Measurements from ENCODE around the gene BRIP1. TPM values are rescaled to one million over a fixed set of nuclear protein-coding genes. Genes with fewer than 3 reads are reported as not detected.

BRIP1 gene
- total RNA-seq: 1.7 and 2.0 TPM in 2 replicates

DNA sequence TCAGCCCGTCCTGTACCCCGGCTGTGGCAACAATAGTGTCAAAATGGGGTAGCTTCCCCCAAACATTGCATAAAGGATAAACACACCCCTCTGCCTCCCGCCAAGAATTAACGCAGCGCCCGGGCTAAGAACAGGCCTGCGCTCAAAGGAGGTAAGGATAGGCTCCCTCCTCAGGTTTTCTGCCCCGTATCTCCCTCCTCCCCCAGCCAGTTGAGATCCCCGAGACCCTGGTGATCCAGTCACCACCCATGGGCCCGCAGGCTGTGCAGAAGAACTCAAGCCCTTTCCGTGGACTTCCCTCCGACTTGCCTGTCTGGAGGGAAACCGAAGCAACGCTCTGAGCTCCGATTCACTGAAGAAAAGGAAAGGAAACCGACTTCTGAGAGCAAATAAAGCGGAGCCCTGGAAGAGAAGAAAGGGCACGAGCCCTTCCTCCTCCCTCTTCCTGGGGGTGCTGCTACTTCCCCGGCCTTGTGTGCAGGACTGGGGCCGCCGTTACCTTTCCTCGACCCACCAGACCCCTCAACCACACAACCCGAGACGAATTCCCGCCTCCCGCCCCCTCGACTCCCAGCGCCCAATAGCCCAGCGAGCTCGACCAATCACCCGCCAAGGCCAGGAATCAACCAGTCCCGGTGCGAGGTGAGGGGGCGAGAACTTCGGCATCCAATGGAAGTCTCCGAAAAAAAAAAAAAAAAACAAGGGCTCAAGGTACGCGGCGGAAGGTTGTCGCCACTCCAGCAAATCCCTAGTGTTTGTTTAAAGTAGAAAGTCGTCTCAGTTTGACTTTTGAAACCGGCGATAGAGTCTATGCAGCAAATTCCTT lies at the start of gene BRIP1:
BRIP1 (minus strand) TSS at position 554 of the 826 bp plus-strand sequence. CDS start 1,989 bp downstream, outside the sequence.

Other genes starting within 250 kb of the BRIP1 start
- 10.0 and 10.6 TPM in 2 replicates for gene INTS2, start 64.5 kb upstream of the BRIP1 start, total RNA-seq
- 22.2 and 25.4 TPM in 2 replicates for gene MED13, start 201.8 kb upstream of the BRIP1 start, total RNA-seq